GM19239 (cell line): ENCODE measurements around the gene POR.

ENCODE experiments used
- DNase-seq: peaks from one replicate; pipeline ENCODE4 v3.0.0; 2011; ENCODE audit warnings: low spot score; ENCODE audit not compliant: insufficient read length
- FAIRE-seq: peaks from 2 replicates; lab custom pipeline; 2011; peaks lifted over from hg19 to GRCh38; lab: Jason Lieb, UNC

The POR gene

GRCh38 chr7:75946207-75946855 is 31.4 kb downstream of the POR start:
- FAIRE-seq = no peak
- no peak for DNase-seq

DNA sequence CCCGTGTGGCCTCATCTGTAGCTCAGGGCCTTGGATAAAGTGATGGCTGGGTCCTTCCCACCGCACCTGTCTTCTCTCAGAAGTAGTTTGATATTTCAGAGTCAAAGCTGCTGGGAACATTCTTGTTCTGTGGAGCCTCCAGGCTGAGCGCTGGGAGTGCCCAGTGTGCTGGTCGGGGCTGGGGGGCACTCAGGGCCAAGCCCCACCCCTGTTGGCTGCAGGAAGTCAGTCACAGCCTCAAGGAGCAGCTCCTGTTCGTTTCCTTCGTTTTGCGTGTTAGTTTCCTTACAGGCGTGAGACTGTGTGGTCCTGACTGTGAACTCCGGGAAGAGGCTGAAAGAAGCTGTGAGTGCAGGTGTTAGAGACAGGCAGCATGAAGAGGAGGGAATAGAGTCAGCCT is 33.2 kb downstream of the POR start:
- DNase-seq = no peak
- FAIRE-seq = no peak

DNA sequence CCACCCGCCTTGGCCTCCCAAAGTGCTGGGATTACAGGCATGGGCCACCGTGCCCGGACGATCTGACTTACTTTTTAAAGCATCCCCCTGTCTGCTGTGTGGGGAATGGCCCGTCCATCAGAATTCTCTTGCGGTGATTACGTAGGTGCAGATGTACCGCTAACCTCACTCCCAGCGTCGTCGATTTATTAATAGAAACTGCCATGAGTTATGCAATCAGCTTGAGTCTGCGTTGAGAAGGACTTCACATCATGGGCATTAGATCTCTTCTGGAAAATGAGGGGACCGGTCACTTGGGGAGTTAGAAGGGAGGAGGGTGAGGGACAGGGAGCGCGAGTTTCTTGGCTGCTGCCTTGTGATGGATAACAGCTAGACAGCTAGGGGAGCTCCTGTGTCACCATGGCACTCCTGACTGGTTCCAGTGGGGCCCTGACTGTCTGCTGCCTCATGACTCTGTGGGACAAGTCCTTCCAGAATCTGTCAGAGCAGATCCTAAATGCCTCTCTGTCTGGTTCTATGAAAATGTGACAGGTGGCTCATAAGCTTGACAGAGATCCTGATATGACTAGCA is 35.2 kb downstream of the POR start:
- no peak for FAIRE-seq
- no peak for DNase-seq

DNA sequence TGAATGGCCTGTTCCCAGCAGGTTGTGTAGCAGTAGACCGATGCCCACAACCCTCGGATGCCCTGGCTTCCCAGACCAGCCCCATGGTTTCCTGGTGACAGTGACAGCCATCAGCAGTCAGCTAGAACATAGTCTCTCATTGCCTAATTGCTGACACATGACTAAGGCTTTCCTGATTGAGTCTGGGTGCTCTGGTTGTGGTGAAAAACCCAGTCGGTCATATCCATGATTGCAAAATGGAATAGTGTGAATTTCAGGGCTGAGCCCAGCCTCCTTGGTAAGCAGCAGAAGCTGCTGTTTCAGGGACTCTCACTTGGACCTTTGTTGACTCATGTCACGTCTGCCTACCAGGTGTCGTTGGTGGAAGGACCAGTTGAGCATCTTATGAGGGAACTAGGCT is 36.6 kb downstream of the POR start:
- FAIRE-seq (no peak), DNase-seq (no peak)

DNA sequence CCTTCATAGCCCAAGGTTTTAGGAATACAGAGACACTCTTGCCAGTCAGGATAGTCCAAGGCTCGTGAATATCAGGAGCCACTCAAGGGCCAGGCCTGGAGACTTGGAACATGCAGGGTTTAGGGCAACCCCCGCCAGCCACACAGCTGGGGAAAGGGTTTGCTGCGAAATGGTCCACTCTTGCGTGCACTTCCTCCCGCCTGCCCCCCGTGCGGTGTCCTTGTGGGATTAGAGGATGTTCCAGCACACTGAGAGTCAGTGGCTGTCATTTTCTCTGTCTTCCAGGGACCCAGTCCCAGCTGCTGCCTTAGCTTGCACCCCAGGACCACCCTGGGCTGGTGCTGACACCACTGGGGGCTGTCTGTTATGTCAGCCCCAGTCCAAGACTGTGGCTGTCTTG is 38.5 kb downstream of the POR start:
- DNase-seq (no peak), FAIRE-seq (no peak)

GRCh38 chr7:75953931-75954330 is 39.0 kb downstream of the POR start:
- no peak for DNase-seq
- FAIRE-seq = no peak

GRCh38 chr7:75955331-75955955 is 40.5 kb downstream of the POR start:
- DNase-seq (no peak), FAIRE-seq (no peak)

GRCh38 chr7:75957021-75957736 is 42.2 kb downstream of the POR start:
- FAIRE-seq (no peak), DNase-seq (no peak)

GRCh38 chr7:75958802-75959543 is 44.0 kb downstream of the POR start:
- FAIRE-seq = no peak
- DNase-seq = no peak

- DNase-seq (no peak), FAIRE-seq (no peak)
These were observed 45.4 kb downstream of the POR start for GRCh38 chr7:75960372-75960771.

DNA sequence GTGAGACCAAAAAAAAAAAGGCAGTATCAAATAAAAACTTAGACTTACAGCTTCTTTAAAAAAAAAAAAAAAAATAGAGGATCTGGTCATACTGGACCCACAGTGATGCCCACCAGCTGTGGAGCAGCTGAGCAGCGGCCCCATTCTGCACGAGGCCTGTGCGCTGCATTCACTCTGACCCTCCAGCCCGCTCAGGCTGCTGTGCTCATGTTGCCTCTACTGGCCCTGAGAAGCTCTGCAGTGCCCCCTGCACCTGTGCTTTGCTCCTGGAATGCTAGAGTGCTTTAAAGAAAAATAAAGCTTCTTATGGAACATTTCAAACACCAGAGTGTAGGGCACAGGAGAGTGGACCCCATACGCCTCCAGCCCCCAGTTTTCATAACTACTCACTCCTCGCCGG is 46.3 kb downstream of the POR start:
- no peak for DNase-seq

DNA sequence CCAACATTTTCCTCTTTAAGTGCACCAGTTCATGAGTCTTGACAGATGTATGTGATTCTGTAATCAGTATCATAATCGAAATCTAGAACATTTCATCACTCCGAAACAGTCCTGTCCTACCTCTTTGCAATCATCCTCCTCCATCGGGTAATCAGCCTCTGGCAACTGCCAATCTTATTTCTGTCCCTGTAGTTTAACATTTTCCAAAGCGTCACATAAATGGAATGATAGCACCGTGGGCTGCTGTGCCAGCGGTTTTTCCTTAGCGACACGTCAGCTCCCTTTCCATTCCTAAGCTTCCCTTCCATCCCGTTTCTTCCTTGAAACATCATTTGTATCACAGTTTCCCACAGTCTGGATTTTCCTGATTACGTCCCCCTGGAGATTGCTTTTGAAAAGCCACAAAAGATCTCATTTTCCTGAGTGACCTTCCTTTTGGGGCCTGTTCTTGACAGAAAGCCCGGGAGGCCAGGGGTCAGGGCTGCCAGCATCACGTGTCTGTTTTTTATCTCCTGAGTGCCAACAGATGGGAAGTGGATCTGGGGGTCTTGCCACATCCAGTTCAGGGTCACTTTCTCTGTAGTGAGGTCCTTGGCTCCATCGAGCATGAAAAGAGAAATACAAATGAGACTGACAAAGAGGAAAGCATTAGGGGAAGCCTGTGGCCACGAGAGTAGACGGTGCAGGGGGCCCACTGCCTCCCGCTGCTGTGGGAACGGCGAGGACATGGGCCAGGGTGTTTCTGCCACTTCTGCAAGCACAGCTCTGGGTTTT is 47.8 kb downstream of the POR start:
- FAIRE-seq (no peak), DNase-seq (no peak)

More for the DNA sequence above, 46.3 kb downstream of the POR start:
- no peak for FAIRE-seq

GRCh38 chr7:75963381-75963995 is 48.5 kb downstream of the POR start:
- DNase-seq = no peak
- FAIRE-seq = no peak

DNA sequence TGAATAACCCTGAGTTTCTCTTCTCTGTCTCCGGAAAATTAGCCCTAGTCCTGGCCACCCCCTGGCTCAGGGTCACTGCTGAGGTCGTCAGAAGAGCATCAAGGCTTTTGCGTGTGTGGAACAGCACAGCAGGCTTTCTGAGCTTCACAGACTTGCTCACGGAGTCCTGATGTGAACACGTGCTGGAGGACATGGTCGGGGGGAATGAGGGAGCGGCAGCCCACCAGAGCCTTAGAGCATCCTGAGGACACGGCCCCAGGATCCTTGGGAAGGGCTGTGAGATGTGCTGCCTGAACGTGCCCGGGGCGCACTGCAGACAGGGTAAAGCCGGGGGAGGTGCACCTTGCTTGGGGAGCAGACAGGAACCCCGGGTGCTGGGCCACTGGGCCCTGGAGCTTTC is 50.7 kb downstream of the POR start:
- DNase-seq = no peak
- FAIRE-seq = no peak

DNA sequence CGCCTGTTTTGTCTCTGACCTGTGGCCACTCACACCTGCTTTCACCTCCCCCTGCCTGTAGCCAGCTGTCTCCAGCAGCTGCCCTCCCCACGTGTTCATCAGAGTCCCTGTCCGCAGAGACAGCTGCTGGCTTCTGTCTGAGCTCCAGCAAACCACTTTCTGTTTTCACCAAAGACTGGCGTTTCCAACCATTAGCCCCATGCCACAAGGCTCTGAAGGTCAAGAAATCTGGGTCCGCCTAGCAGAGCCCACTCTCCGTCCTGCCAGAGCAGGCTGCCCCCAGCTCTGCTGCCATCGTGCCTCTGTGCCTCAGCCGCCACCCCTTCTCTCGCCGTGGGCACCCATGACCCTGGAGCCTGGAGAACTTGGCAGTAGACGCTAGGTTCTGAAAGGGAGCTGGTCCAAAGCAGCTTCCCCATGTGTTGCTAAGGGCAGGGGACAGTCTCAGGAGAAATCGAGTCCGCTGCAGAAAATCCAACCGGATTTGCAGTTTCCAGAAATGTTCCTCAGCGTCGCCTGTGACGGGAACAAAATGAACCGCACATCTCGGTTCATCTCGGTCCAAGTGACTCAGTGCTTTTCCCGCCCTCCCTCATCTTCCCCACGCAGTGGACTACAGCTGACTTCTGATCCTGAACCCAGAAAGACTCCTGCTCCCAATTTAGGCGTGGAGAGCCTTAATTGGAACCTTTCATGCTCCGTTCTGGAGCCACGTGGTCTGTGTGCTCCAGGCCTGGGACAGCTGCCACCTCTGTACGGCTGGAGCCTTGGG is 51.4 kb downstream of the POR start:
- FAIRE-seq (no peak), DNase-seq (no peak)

DNA sequence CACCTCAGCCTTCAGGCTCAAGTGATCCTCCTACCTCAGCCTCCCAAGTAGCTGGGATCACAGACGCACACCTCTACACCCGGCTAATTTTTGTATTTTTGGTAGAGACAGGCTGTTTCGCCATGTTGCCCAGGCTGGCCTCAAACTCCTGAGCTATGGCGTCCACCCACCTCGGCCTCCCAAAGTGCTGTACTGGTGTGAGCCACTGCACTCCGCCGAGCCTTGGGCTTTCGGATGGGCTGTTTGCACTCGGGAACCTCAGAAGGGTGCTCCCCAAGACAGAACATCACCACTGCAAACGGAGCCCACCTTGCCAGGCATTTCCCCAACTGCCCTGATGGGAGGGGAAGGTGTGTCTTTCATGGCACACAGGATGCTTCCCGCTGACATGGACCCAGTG is 52.1 kb downstream of the POR start:
- no peak for DNase-seq
- no peak for FAIRE-seq

DNA sequence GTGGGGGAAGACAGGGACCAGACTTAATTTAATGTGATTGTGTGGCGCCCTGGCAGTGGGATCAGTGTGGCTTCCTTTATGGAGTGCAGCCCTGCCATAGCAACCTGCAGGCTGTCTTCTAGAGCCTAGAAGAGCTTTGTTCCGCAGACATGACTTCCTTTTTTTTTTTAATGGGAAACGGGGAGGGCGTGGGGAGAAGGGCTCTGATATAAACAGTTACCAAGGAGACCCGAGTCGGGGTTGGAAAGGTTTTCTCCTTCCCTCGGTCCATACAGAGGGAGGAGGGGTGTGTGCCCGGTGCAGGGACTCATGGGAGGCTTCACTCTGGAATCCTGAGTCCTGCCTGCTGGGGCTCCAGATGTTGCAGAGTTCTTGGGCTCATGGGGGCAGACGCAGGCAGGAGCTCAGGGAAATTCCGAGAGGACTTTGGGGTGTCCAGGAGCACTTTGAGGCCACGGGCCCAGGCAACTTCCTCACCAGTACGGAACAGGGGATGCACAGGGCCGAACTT is 52.6 kb downstream of the POR start:
- DNase-seq = no peak
- FAIRE-seq = no peak

DNA sequence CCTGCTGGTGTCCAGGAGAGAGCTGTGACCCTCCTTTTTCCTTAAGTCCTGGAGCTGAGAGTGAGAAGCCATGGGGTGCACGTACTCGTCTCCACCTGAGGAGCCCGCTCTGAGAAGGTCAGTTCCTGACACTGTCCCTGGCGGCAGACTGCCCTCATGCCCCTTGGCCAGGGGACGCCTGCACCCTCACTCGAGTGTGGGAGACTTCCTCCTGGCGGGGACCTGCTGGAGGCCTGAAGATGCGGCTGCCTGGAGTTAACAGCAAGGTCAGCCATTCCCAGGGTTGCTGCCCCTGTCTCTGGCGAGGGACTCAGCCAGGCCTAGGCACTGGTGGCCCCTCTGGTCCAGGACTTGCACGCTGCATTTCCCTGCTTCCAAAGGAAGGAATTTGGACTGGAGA is 53.1 kb downstream of the POR start:
- no peak for DNase-seq
- no peak for FAIRE-seq
